Mammary epithelial cell (primary cell): ENCODE data around the gene MME.

ENCODE experiments used
- EZH2 ChIP-seq: IDR thresholded peaks from 2 replicates; pipeline ENCODE4 v1.6.1; 2012; ENCODE audit warnings: low read length, inconsistent platforms, borderline replicate concordance
- TF ChIP-seq, protein P1 (sequence below), 2 donors: IDR thresholded peaks in 1 of 2; conservative IDR thresholded peaks in 1 of 2; 2 replicates each; pipeline ENCODE4 v1.5.1; 2011 to 2012; ENCODE audit warnings: inconsistent platforms in 2 of 2, low read length in 2 of 2, mild to moderate bottlenecking in 2 of 2, control low read depth in 1 of 2, low read depth in 1 of 2; ENCODE audit not compliant: insufficient read depth in 1 of 2; ENCODE audit errors: extremely low read depth in 1 of 2

DNA sequence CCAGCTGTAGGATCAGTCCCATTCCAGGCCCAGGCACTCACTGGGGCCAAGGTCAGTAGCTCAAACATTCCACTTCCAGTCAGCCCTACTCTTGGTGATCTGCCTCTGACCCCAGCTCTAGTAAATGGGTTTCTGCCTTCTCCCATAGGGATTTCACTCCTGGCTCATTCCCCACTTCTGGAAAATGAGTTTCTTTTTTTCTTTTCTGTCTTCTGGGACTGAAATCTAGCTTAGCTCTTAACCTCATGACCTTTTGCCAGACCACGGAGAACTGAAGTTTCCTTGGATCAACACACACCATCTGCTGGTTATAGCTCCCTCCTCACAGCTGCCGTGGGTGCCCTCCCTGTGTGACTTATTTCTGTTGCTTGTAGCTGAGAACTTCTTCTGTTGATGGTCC, 21.3 kb downstream of the MME start:
- TF ChIP-seq, protein P1, sequence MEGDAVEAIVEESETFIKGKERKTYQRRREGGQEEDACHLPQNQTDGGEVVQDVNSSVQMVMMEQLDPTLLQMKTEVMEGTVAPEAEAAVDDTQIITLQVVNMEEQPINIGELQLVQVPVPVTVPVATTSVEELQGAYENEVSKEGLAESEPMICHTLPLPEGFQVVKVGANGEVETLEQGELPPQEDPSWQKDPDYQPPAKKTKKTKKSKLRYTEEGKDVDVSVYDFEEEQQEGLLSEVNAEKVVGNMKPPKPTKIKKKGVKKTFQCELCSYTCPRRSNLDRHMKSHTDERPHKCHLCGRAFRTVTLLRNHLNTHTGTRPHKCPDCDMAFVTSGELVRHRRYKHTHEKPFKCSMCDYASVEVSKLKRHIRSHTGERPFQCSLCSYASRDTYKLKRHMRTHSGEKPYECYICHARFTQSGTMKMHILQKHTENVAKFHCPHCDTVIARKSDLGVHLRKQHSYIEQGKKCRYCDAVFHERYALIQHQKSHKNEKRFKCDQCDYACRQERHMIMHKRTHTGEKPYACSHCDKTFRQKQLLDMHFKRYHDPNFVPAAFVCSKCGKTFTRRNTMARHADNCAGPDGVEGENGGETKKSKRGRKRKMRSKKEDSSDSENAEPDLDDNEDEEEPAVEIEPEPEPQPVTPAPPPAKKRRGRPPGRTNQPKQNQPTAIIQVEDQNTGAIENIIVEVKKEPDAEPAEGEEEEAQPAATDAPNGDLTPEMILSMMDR (conservative IDR thresholded peaks at IDR 0.05 in 1 of 2, IDR thresholded peaks at IDR 0.05 in 1 of 2; ENCODE audit: extremely low read depth in 1 of 2, insufficient read depth in 1 of 2, low read depth in 1 of 2, low read length in 2 of 2), result no peak
- no peak for TF ChIP-seq EZH2
